Measurements from ENCODE around the gene NODAL. TPM values are rescaled to one million over a fixed set of nuclear protein-coding genes. Genes with fewer than 3 reads are reported as not detected.

NODAL gene
- total and polyA plus RNA-seq, 12 donors: 0.04 to 0.29 TPM; not detected in 10

GRCh38 chr10:70459774-70460490 is 18.5 kb upstream of the NODAL start:
- 85 to 86% methylated on average over 28 to 29 of the region's 29 CpGs for WGBS, 2 donors
- H3K36me3 ChIP-seq: no peaks in the 10 kb centered on the region
- no peaks in the 10 kb centered on the region for H3K9me3 ChIP-seq
- TF ChIP-seq CTCF (IDR thresholded peaks at IDR 0.05): no peak
- ATAC-seq: peak in 1 of 8 donors; percentile 1
- H3K27ac ChIP-seq: peak overlapping the region in 7 of 10 donors; percentile 80 to 93 (median 89)
- H3K27me3 ChIP-seq: peaks cover 0 to 34% (median 0%) of the 10 kb centered on the region in 7 donors
- peaks cover 16 to 62% (median 37%) of the 10 kb centered on the region in 9 donors for H3K4me1 ChIP-seq
- no peak for DNase-seq
- no peak overlapping the region for H3K4me3 ChIP-seq
- intact Hi-C loops (cut with DNase I): loop anchor here (2.0 to 10.0 kb wide), 15 partner anchors 29 to 425 kb away; partner anchors contain the start of genes EIF4EBP2 (in 1 of the 10) and PCBD1 (in 1 of the 10)

- H3K27ac ChIP-seq: peak overlapping the region in 9 of 10 donors; percentile 47 to 93 (median 84)
- peaks cover 16 to 62% (median 37%) of the 10 kb centered on the region in 9 donors for H3K4me1 ChIP-seq
- H3K27me3 ChIP-seq: peaks cover 0 to 34% (median 0%) of the 10 kb centered on the region in 7 donors
- H3K9me3 ChIP-seq: no peaks in the 10 kb centered on the region
- H3K4me3 ChIP-seq: peak overlapping the region; percentile 27 to 57 (median 50)
- WGBS, 2 donors: 33 to 37% methylated on average over 19 of the region's 19 CpGs
- intact Hi-C loops (cut with DNase I): loop anchor here in 3 of 10 donors (2.0 to 10.0 kb wide), 4 partner anchors 28 to 426 kb away; partner anchors contain the start of genes EIF4EBP2 (in 1 of the 3) and PCBD1 (in 1 of the 3)
- ATAC-seq (peak; percentile 29 to 72 (median 47)), DNase-seq (peak; percentile 49 to 56)
- TF ChIP-seq CTCF (IDR thresholded peaks at IDR 0.05): no peak
- H3K36me3 ChIP-seq: no peaks in the 10 kb centered on the region
These were observed 17.7 kb upstream of the NODAL start for GRCh38 chr10:70459061-70459773.

- peak in 3 of 9 donors; percentile 10 to 18 (median 18) for TF ChIP-seq CTCF (IDR thresholded peaks at IDR 0.05)
- peaks cover 14 to 57% (median 36%) of the 10 kb centered on the region in 9 donors for H3K4me1 ChIP-seq
- intact Hi-C loops (cut with DNase I): loop anchor here in 3 of 10 donors (2.0 to 10.0 kb wide), 4 partner anchors 28 to 426 kb away; partner anchors contain the start of genes EIF4EBP2 (in 1 of the 3) and PCBD1 (in 1 of the 3)
These were observed 17.0 kb upstream of the NODAL start for GRCh38 chr10:70458329-70459060.

More at GRCh38 chr10:70458329-70459060, 17.0 kb upstream of the NODAL start:
- H3K9me3 ChIP-seq: no peaks in the 10 kb centered on the region
- H3K27me3 ChIP-seq: peaks cover 0 to 34% (median 0%) of the 10 kb centered on the region in 7 donors
- WGBS, 2 donors: 7 to 9% methylated on average over 61 to 62 of the region's 62 CpGs
- peak overlapping the region; percentile 27 to 57 (median 50) for H3K4me3 ChIP-seq
- DNase-seq: peak; percentile 71 to 79
- no peaks in the 10 kb centered on the region for H3K36me3 ChIP-seq
- ATAC-seq: peak; percentile 50 to 82 (median 70)
- H3K27ac ChIP-seq: peak overlapping the region; percentile 47 to 93 (median 83)

Data from heart right ventricle (tissue), 16 donors.